Neural cell (in vitro differentiated cells): ENCODE data around the gene WFDC1. TPM values are rescaled to one million over a fixed set of nuclear protein-coding genes. Genes with fewer than 3 reads are reported as not detected.

Source experiments
- H2AFZ ChIP-seq: fragments of 200-600, 300-800 bp; sonication (generic), shearing (Covaris generic); 2 replicates; pipeline ENCODE4 v1.6.0; 2014; ENCODE audit warnings: low read depth, mild to moderate bottlenecking, antibody characterized with exemption, low read length, moderate library complexity
- H3F3A ChIP-seq: fragments of 200-600 bp; shearing (Covaris generic); 2 replicates; pipeline ENCODE4 v1.6.1; 2016; ENCODE audit warnings: mild to moderate bottlenecking, moderate library complexity, mixed read lengths, antibody characterized with exemption, low read length; ENCODE audit not compliant: insufficient read depth, poor library complexity, severe bottlenecking
- H3K27ac ChIP-seq: fragments of 200-600, 300-800 bp; sonication (generic), shearing (Covaris generic); 2 replicates; pipeline ENCODE4 v1.5.1; 2014; ENCODE audit warnings: mild to moderate bottlenecking, low read length, moderate library complexity
- H3K27me3 ChIP-seq: fragments of 300-800, 200-600 bp; sonication (generic), shearing (Covaris generic); 2 replicates; pipeline ENCODE4 v1.6.0; 2014; ENCODE audit warnings: mild to moderate bottlenecking, low read depth, low read length, moderate library complexity; ENCODE audit not compliant: insufficient read depth
- H3K36me3 ChIP-seq: fragments of 300-800, 200-600 bp; sonication (generic), shearing (Covaris generic); 2 replicates; pipeline ENCODE4 v1.5.1; 2014; ENCODE audit warnings: mild to moderate bottlenecking, antibody characterized with exemption, low read length, moderate library complexity; ENCODE audit not compliant: insufficient read depth
- H3K4me2 ChIP-seq: fragments of 300-800, 200-600 bp; sonication (generic), shearing (Covaris generic); 2 replicates; pipeline ENCODE4 v1.6.0; 2014; ENCODE audit warnings: mild to moderate bottlenecking, low read length
- H3K4me3 ChIP-seq: fragments of 300-800, 200-600 bp; sonication (generic), shearing (Covaris generic); 2 replicates; pipeline ENCODE4 v1.5.1; 2014; ENCODE audit warnings: mild to moderate bottlenecking, low read length, moderate library complexity
- H3K79me2 ChIP-seq: fragments of 200-600 bp; shearing (Covaris generic); replicated peaks from 2 replicates; pipeline ENCODE4 v1.6.0; 2014; ENCODE audit warnings: mild to moderate bottlenecking, low read length, moderate library complexity; ENCODE audit not compliant: insufficient read depth
- H3K9ac ChIP-seq: fragments of 300-800, 200-600 bp; sonication (generic), shearing (Covaris generic); 2 replicates; pipeline ENCODE4 v1.6.1; 2016; ENCODE audit warnings: mild to moderate bottlenecking, low read length, mixed read lengths
- H3K9me2 ChIP-seq: fragments of 200-600 bp; shearing (Covaris generic); 2 replicates; pipeline ENCODE4 v1.6.1; 2016; ENCODE audit warnings: mild to moderate bottlenecking, low read length, mixed read lengths; ENCODE audit not compliant: insufficient read depth
- H3K9me3 ChIP-seq: fragments of 200-600, 300-800 bp; sonication (generic), shearing (Covaris generic); 2 replicates; pipeline ENCODE4 v1.6.1; 2016; ENCODE audit warnings: mild to moderate bottlenecking, mixed run types, low read length, moderate library complexity, mixed read lengths
- H4K20me1 ChIP-seq: fragments of 200-600 bp; shearing (Covaris generic); 2 replicates; pipeline ENCODE4 v1.6.1; 2016; ENCODE audit warnings: mild to moderate bottlenecking, mixed run types; ENCODE audit not compliant: insufficient read depth
- EP300 ChIP-seq: fragments of 450-650 bp; conservative IDR thresholded peaks from 2 replicates; pipeline ENCODE4 v1.6.1; 2014; ENCODE audit warnings: antibody characterized with exemption, mild to moderate bottlenecking, moderate library complexity; ENCODE audit not compliant: poor library complexity, severe bottlenecking
- EZH2 ChIP-seq: fragments of 200-600, 300-800 bp; shearing (Covaris generic), sonication (generic); IDR thresholded peaks from 2 replicates; pipeline ENCODE4 v1.6.1; 2014; ENCODE audit warnings: antibody characterized with exemption, low read length, borderline replicate concordance, mild to moderate bottlenecking; ENCODE audit not compliant: insufficient read depth, poor library complexity, severe bottlenecking
- MXI1 ChIP-seq: fragments of 450-650 bp; conservative IDR thresholded peaks from 2 replicates; pipeline ENCODE4 v1.6.1; 2014; ENCODE audit warnings: antibody characterized with exemption, mild to moderate bottlenecking; ENCODE audit not compliant: poor library complexity, severe bottlenecking
- POLR2AphosphoS5 ChIP-seq: IDR thresholded peaks from 2 replicates; pipeline ENCODE4 v1.6.1; 2012
- RAD21 ChIP-seq: fragments of 450-650 bp; conservative IDR thresholded peaks from 2 replicates; pipeline ENCODE4 v1.6.1; 2014; ENCODE audit warnings: antibody characterized with exemption, mild to moderate bottlenecking, moderate library complexity
- SMC3 ChIP-seq: fragments of 450-650 bp; conservative IDR thresholded peaks from 2 replicates; pipeline ENCODE4 v1.6.1; 2014; ENCODE audit warnings: antibody characterized with exemption, mild to moderate bottlenecking, moderate library complexity; ENCODE audit not compliant: poor library complexity
- TAF1 ChIP-seq: IDR thresholded peaks from 2 replicates; pipeline ENCODE4 v1.6.1; 2012; ENCODE audit warnings: low read depth
- polyA plus RNA-seq: library from polyadenylated mRNA; depleted of rRNA; stranded (reverse); fragments of >200 nt; gene quantifications from 2 replicates; pipeline ENCODE4 v1.2.3, GENCODE V29; 2014
- TF ChIP-seq, protein P1 (sequence below): fragments of 450-650 bp; IDR thresholded peaks from 2 replicates; pipeline ENCODE4 v1.5.1; 2014; ENCODE audit warnings: antibody characterized with exemption, mild to moderate bottlenecking, moderate library complexity; ENCODE audit not compliant: poor library complexity, severe bottlenecking
- TF ChIP-seq, protein P2 (sequence below): IDR thresholded peaks from 2 replicates; pipeline ENCODE4 v1.6.1; 2012; ENCODE audit warnings: borderline replicate concordance

Gene WFDC1
- polyA plus RNA-seq, 1 donor from 2014 or later = not detected

DNA sequence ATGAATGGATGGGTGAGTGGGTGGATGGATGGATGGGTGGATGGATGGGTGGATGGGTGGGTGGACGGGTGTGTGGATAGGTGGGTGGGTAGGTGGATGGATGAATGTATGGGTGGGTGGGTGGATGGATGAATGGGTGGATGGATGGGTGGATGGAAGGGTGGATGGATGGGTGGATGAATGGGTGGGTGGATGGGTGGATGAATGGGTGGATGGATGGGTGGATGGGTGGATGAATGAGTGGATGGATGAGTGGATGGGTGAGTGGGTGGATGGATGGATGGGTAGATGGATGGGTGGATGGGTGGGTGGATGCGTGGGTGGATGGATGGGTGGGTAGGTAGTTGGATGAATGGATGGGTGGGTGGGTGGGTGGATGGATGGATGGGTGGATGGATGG, 60.5 kb downstream of the WFDC1 start:
- no peaks in the 10 kb centered on the region for H3K27me3 ChIP-seq
- H3K4me3 ChIP-seq = no peak overlapping the region
- no peaks in the 10 kb centered on the region for H3K9me2 ChIP-seq
- TF ChIP-seq MXI1 (no peak), TAF1 (no peak), EP300 (no peak), SMC3 (no peak)
- H2AFZ ChIP-seq = no peak overlapping the region
- H3K9ac ChIP-seq = no peak overlapping the region
- no peaks in the 10 kb centered on the region for H3K9me3 ChIP-seq
- H3K4me2 ChIP-seq = no peak overlapping the region
- H4K20me1 ChIP-seq = no peaks in the 10 kb centered on the region
- no peaks in the 10 kb centered on the region for H3K36me3 ChIP-seq
- no peak overlapping the region for H3K27ac ChIP-seq
- no peaks in the 10 kb centered on the region for H3K79me2 ChIP-seq
- H3F3A ChIP-seq = no peaks in the 10 kb centered on the region

DNA sequence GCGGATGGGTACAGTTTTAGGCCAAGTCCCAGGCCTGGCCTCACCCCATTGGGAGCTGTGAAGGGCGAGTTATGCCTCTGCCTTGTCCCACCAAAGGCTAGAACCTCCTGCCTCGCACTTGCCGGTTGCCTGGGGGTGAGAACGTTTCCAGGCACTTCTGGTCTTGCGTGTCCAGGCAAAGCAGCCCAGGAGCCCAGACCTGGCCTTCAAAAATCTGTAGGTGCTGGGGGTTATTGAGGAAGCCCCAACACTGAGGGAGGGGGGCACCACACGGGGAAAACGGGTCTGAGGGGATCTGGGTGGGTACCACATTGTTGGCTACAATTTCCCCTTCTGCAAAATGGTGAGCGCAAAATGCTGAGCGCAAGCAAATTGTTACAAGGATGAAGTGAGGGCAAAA, 61.5 kb downstream of the WFDC1 start:
- Histone ChIP-seq H3K79me2 (no peaks in the 10 kb centered on the region), H3K9me2 (no peaks in the 10 kb centered on the region), H3K9me3 (no peaks in the 10 kb centered on the region), H3K27me3 (no peaks in the 10 kb centered on the region), H3K9ac (no peak overlapping the region), H3K36me3 (no peaks in the 10 kb centered on the region), H3K4me3 (no peak overlapping the region), H3F3A (no peaks in the 10 kb centered on the region), H4K20me1 (no peaks in the 10 kb centered on the region), H3K27ac (no peak overlapping the region), H2AFZ (no peak overlapping the region), H3K4me2 (no peak overlapping the region)
- TF ChIP-seq MXI1 (no peak), TAF1 (no peak), EZH2 (no peak), EP300 (no peak), RAD21 (no peak), SMC3 (no peak), POLR2AphosphoS5 (no peak)
- TF ChIP-seq, protein P1, sequence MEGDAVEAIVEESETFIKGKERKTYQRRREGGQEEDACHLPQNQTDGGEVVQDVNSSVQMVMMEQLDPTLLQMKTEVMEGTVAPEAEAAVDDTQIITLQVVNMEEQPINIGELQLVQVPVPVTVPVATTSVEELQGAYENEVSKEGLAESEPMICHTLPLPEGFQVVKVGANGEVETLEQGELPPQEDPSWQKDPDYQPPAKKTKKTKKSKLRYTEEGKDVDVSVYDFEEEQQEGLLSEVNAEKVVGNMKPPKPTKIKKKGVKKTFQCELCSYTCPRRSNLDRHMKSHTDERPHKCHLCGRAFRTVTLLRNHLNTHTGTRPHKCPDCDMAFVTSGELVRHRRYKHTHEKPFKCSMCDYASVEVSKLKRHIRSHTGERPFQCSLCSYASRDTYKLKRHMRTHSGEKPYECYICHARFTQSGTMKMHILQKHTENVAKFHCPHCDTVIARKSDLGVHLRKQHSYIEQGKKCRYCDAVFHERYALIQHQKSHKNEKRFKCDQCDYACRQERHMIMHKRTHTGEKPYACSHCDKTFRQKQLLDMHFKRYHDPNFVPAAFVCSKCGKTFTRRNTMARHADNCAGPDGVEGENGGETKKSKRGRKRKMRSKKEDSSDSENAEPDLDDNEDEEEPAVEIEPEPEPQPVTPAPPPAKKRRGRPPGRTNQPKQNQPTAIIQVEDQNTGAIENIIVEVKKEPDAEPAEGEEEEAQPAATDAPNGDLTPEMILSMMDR = no peak
- TF ChIP-seq, protein P2, sequence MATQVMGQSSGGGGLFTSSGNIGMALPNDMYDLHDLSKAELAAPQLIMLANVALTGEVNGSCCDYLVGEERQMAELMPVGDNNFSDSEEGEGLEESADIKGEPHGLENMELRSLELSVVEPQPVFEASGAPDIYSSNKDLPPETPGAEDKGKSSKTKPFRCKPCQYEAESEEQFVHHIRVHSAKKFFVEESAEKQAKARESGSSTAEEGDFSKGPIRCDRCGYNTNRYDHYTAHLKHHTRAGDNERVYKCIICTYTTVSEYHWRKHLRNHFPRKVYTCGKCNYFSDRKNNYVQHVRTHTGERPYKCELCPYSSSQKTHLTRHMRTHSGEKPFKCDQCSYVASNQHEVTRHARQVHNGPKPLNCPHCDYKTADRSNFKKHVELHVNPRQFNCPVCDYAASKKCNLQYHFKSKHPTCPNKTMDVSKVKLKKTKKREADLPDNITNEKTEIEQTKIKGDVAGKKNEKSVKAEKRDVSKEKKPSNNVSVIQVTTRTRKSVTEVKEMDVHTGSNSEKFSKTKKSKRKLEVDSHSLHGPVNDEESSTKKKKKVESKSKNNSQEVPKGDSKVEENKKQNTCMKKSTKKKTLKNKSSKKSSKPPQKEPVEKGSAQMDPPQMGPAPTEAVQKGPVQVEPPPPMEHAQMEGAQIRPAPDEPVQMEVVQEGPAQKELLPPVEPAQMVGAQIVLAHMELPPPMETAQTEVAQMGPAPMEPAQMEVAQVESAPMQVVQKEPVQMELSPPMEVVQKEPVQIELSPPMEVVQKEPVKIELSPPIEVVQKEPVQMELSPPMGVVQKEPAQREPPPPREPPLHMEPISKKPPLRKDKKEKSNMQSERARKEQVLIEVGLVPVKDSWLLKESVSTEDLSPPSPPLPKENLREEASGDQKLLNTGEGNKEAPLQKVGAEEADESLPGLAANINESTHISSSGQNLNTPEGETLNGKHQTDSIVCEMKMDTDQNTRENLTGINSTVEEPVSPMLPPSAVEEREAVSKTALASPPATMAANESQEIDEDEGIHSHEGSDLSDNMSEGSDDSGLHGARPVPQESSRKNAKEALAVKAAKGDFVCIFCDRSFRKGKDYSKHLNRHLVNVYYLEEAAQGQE = no peak
